Cardiac muscle cell (in vitro differentiated cells and primary cell): ENCODE data around the gene RBP2. TPM values are rescaled to one million over a fixed set of nuclear protein-coding genes. Genes with fewer than 3 reads are reported as not detected.

ENCODE experiments used
- DNase-seq, 2 donors: peaks; one replicate each; pipeline versions ENCODE4 v3.0.0 to v3.0.0-alpha.2; 2010 to 2017; ENCODE audit warnings: low read depth in 1 of 2, low spot score in 1 of 2
- H3K27ac ChIP-seq: fragments of 200-600 bp; sonication (generic); 2 replicates; pipeline ENCODE4 v1.5.1; 2016
- H3K27me3 ChIP-seq: fragments of 200-600 bp; sonication (generic); 2 replicates; pipeline ENCODE4 v1.6.0; 2016; ENCODE audit warnings: control low read depth
- H3K36me3 ChIP-seq: fragments of 200-600 bp; sonication (generic); 2 replicates; pipeline ENCODE4 v1.5.1; 2016; ENCODE audit warnings: control low read depth
- H3K4me1 ChIP-seq: fragments of 200-600 bp; sonication (generic); 2 replicates; pipeline ENCODE4 v1.8.1; 2017; ENCODE audit warnings: low read depth, mild to moderate bottlenecking, mixed run types
- H3K4me3 ChIP-seq: fragments of 200-600 bp; sonication (generic); 2 replicates; pipeline ENCODE4 v1.5.1; 2016; ENCODE audit warnings: mild to moderate bottlenecking
- H3K9me3 ChIP-seq: fragments of 200-600 bp; sonication (generic); 2 replicates; pipeline ENCODE4 v1.5.1; 2017; ENCODE audit warnings: low read depth, mild to moderate bottlenecking, control low read depth
- CTCF ChIP-seq: IDR thresholded peaks from 2 replicates; pipeline ENCODE4 v1.5.1; 2012; ENCODE audit warnings: low read depth, mild to moderate bottlenecking, low read length
- polyA plus RNA-seq: library from polyadenylated mRNA; unstranded; fragments of >200 nt; fragmentation: Nextera tagmentation; extraction: Ambion mirVana; gene quantifications from 2 replicates; pipeline ENCODE4 v1.2.1, GENCODE V29; 2016
- total RNA-seq: library from RNA; depleted of rRNA; stranded (reverse); fragments of >200 nt; gene quantifications from 2 replicates; pipeline ENCODE4 v1.2.3, GENCODE V29; 2016

The RBP2 gene
- total and polyA plus RNA-seq, 2 experiments from 2014 or later, result not detected

- no peak for DNase-seq
- H3K4me1 ChIP-seq, result no peaks in the 10 kb centered on the region
- H3K9me3 ChIP-seq, result no peaks in the 10 kb centered on the region
- no peak overlapping the region for H3K4me3 ChIP-seq
- no peaks in the 10 kb centered on the region for H3K36me3 ChIP-seq
- no peak overlapping the region for H3K27ac ChIP-seq
- no peaks in the 10 kb centered on the region for H3K27me3 ChIP-seq
- no peak for TF ChIP-seq CTCF
Observed at GRCh38 chr3:139470199-139470598, 6.1 kb downstream of the RBP2 start.

GRCh38 chr3:139468399-139468798 is 7.9 kb downstream of the RBP2 start:
- Histone ChIP-seq H3K9me3 (no peaks in the 10 kb centered on the region), H3K27ac (no peak overlapping the region)
- DNase-seq, result no peak

GRCh38 chr3:139466360-139466759 is 10.0 kb downstream of the RBP2 start:
- no peak overlapping the region for H3K27ac ChIP-seq
- H3K4me1 ChIP-seq, result no peaks in the 10 kb centered on the region
- DNase-seq, result no peak
- TF ChIP-seq CTCF, result no peak
- H3K27me3 ChIP-seq, result no peaks in the 10 kb centered on the region
- no peak overlapping the region for H3K4me3 ChIP-seq
- H3K9me3 ChIP-seq, result no peaks in the 10 kb centered on the region
- no peaks in the 10 kb centered on the region for H3K36me3 ChIP-seq

More at GRCh38 chr3:139468399-139468798, 7.9 kb downstream of the RBP2 start:
- TF ChIP-seq CTCF, result no peak
- H3K36me3 ChIP-seq, result no peaks in the 10 kb centered on the region
- H3K4me1 ChIP-seq, result no peaks in the 10 kb centered on the region
- no peaks in the 10 kb centered on the region for H3K27me3 ChIP-seq
- no peak overlapping the region for H3K4me3 ChIP-seq

- Histone ChIP-seq H3K27me3 (no peaks in the 10 kb centered on the region), H3K4me3 (no peak overlapping the region), H3K9me3 (no peaks in the 10 kb centered on the region), H3K36me3 (no peaks in the 10 kb centered on the region), H3K4me1 (no peaks in the 10 kb centered on the region), H3K27ac (no peak overlapping the region)
- TF ChIP-seq CTCF, result no peak
- no peak for DNase-seq
Observed at GRCh38 chr3:139465636-139466035, 10.7 kb downstream of the RBP2 start.

- Histone ChIP-seq H3K9me3 (no peaks in the 10 kb centered on the region), H3K36me3 (no peaks in the 10 kb centered on the region), H3K4me1 (no peaks in the 10 kb centered on the region), H3K27me3 (no peaks in the 10 kb centered on the region), H3K4me3 (no peak overlapping the region), H3K27ac (no peak overlapping the region)
- DNase-seq, result no peak
- TF ChIP-seq CTCF, result no peak
Observed at GRCh38 chr3:139463466-139463865, 12.8 kb downstream of the RBP2 start.

- no peak overlapping the region for H3K4me3 ChIP-seq
- H3K36me3 ChIP-seq, result no peaks in the 10 kb centered on the region
- no peak for TF ChIP-seq CTCF
- DNase-seq, result no peak
- H3K27me3 ChIP-seq, result no peaks in the 10 kb centered on the region
- H3K9me3 ChIP-seq, result no peaks in the 10 kb centered on the region
- no peak overlapping the region for H3K27ac ChIP-seq
- H3K4me1 ChIP-seq, result no peaks in the 10 kb centered on the region
Observed at GRCh38 chr3:139460529-139460928, 15.8 kb downstream of the RBP2 start.
